Stimulated activated naive B cell treated with anti-CD40 and anti-IgM and Interleukin-4, amounts not matched to agents 10 μg/mL and 1 μg/mL and 100 μg/mL, for 72 hours (primary cell): ENCODE measurements around the gene FKBP1B.
"Not testable (repeated sequence)": the region's sequence is repeated elsewhere in the genome, so short reads cannot be mapped to it uniquely, and the experiment has no call there.

Experiments used
- ATAC-seq, 2 donors: fragments of 150-1000 bp; cut with Tn5 transposase; replicated peaks; 2 replicates each; pipeline ENCODE4 v1.10.0; 2021; ENCODE audit warnings: moderate library complexity in 1 of 2
- DNase-seq: peaks from one replicate; pipeline ENCODE4 v3.0.0; 2021
- H3K27ac Mint-ChIP-seq: one replicate; pipeline ENCODE4 v1.8.0; 2022; ENCODE audit warnings: mild to moderate bottlenecking, mixed read lengths
- H3K27me3 Mint-ChIP-seq, 2 donors: one replicate each; pipeline ENCODE4 v1.8.0; 2022; ENCODE audit warnings: mixed read lengths in 2 of 2
- H3K36me3 Mint-ChIP-seq, 2 donors: one replicate each; pipeline ENCODE4 v1.8.0; 2022; ENCODE audit warnings: mixed read lengths in 2 of 2, mild to moderate bottlenecking in 1 of 2
- H3K4me1 Mint-ChIP-seq, 2 donors: one replicate each; pipeline ENCODE4 v1.8.0; 2022; ENCODE audit warnings: mixed read lengths in 2 of 2, mild to moderate bottlenecking in 1 of 2
- H3K4me3 Mint-ChIP-seq, 2 donors: one replicate each; pipeline ENCODE4 v1.8.0; 2022; ENCODE audit warnings: mild to moderate bottlenecking in 2 of 2, mixed read lengths in 2 of 2, moderate library complexity in 1 of 2
- H3K9me3 Mint-ChIP-seq, 2 donors: one replicate each; pipeline ENCODE4 v1.8.0; 2022; ENCODE audit warnings: mixed read lengths in 2 of 2, mild to moderate bottlenecking in 1 of 2

FKBP1B gene

GRCh38 chr2:24049485-24050021 is at the start of gene FKBP1B:
FKBP1B (plus strand) TSS chr2:24049741; CDS start chr2:24049850, 109 bp downstream.
- peak within 1 kb of the TSS in 1 of 2 donors; percentile 79 for H3K4me3 Mint-ChIP-seq
- ATAC-seq (peak; percentile 31 to 33), DNase-seq (peak; percentile 33)
- H3K4me1 Mint-ChIP-seq = peaks cover 16 to 28% of the 10 kb centered on the region in 2 donors
- no peaks in the 10 kb centered on the region for H3K9me3 Mint-ChIP-seq
- H3K27me3 Mint-ChIP-seq = no peaks in the 10 kb centered on the region
- H3K27ac Mint-ChIP-seq = no peak within 1 kb of the TSS
- H3K36me3 Mint-ChIP-seq = peaks cover 3% of the 10 kb centered on the region in 2 donors

GRCh38 chr2:24007693-24008092 is 41.8 kb upstream of the FKBP1B start:
- Mint-ChIP-seq H3K27ac (no peak overlapping the region), H3K36me3 (no peaks in the 10 kb centered on the region), H3K4me3 (no peak overlapping the region), H3K4me1 (peaks cover 0 to 10% of the 10 kb centered on the region in 2 donors), H3K27me3 (peaks cover 29 to 40% of the 10 kb centered on the region in 2 donors), H3K9me3 (no peaks in the 10 kb centered on the region)
- ATAC-seq = no peak
- no peak for DNase-seq

- H3K4me3 Mint-ChIP-seq = no peak overlapping the region
- H3K36me3 Mint-ChIP-seq = no peaks in the 10 kb centered on the region
- no peaks in the 10 kb centered on the region for H3K9me3 Mint-ChIP-seq
- peaks cover 29 to 41% of the 10 kb centered on the region in 2 donors for H3K27me3 Mint-ChIP-seq
- H3K27ac Mint-ChIP-seq = no peak overlapping the region
- no peak for DNase-seq
- H3K4me1 Mint-ChIP-seq = peaks cover 0 to 13% of the 10 kb centered on the region in 2 donors
- ATAC-seq = no peak
These were observed 40.7 kb upstream of the FKBP1B start for GRCh38 chr2:24008672-24009366.

- Mint-ChIP-seq H3K4me1 (peaks cover 0 to 13% of the 10 kb centered on the region in 2 donors), H3K27ac (no peak overlapping the region), H3K27me3 (peaks cover 29 to 41% of the 10 kb centered on the region in 2 donors), H3K9me3 (no peaks in the 10 kb centered on the region), H3K36me3 (no peaks in the 10 kb centered on the region), H3K4me3 (peak overlapping the region; percentile 13 to 74)
- ATAC-seq (no peak), DNase-seq (no peak)
These were observed 40.2 kb upstream of the FKBP1B start for GRCh38 chr2:24009367-24009679.

- ATAC-seq = peak; percentile 46 to 58
- H3K4me1 Mint-ChIP-seq = peaks cover 0 to 13% of the 10 kb centered on the region in 2 donors
- no peak within 1 kb of the TSS for H3K27ac Mint-ChIP-seq
- peak within 1 kb of the TSS; percentile 50 to 74 for H3K4me3 Mint-ChIP-seq
- no peaks in the 10 kb centered on the region for H3K36me3 Mint-ChIP-seq
- no peak for DNase-seq
- H3K9me3 Mint-ChIP-seq = no peaks in the 10 kb centered on the region
- peaks cover 29 to 41% of the 10 kb centered on the region in 2 donors for H3K27me3 Mint-ChIP-seq
These were observed 39.7 kb upstream of the FKBP1B start, which contains the start of gene MFSD2B for GRCh38 chr2:24009680-24010476. MFSD2B (plus strand) TSS chr2:24010085; CDS start chr2:24010097, 12 bp downstream.

- peaks cover 29 to 41% of the 10 kb centered on the region in 2 donors for H3K27me3 Mint-ChIP-seq
- H3K27ac Mint-ChIP-seq = no peak overlapping the region
- peaks cover 0 to 13% of the 10 kb centered on the region in 2 donors for H3K4me1 Mint-ChIP-seq
- no peaks in the 10 kb centered on the region for H3K36me3 Mint-ChIP-seq
- H3K9me3 Mint-ChIP-seq = no peaks in the 10 kb centered on the region
- DNase-seq (no peak), ATAC-seq (peak in 1 of 2 donors; percentile 34)
- peak overlapping the region in 1 of 2 donors; percentile 74 for H3K4me3 Mint-ChIP-seq
These were observed 38.9 kb upstream of the FKBP1B start for GRCh38 chr2:24010477-24011249.

- DNase-seq (no peak), ATAC-seq (no peak)
- no peak overlapping the region for H3K4me3 Mint-ChIP-seq
- peaks cover 29 to 41% of the 10 kb centered on the region in 2 donors for H3K27me3 Mint-ChIP-seq
- H3K9me3 Mint-ChIP-seq = no peaks in the 10 kb centered on the region
- H3K27ac Mint-ChIP-seq = no peak overlapping the region
- no peaks in the 10 kb centered on the region for H3K36me3 Mint-ChIP-seq
- H3K4me1 Mint-ChIP-seq = peaks cover 0 to 13% of the 10 kb centered on the region in 2 donors
These were observed 38.1 kb upstream of the FKBP1B start for GRCh38 chr2:24011250-24012104.

- no peak for DNase-seq
- H3K27ac Mint-ChIP-seq = no peak overlapping the region
These were observed 36.9 kb upstream of the FKBP1B start for GRCh38 chr2:24012521-24013188.

GRCh38 chr2:24014902-24015301 is 34.6 kb upstream of the FKBP1B start:
- H3K27ac Mint-ChIP-seq, H3K36me3 Mint-ChIP-seq, H3K9me3 Mint-ChIP-seq, H3K4me1 Mint-ChIP-seq, ATAC-seq, DNase-seq, H3K4me3 Mint-ChIP-seq: not testable (repeated sequence)
- H3K27me3 Mint-ChIP-seq = peaks cover 14 to 24% of the 10 kb centered on the region in 2 donors

More at GRCh38 chr2:24012521-24013188, 36.9 kb upstream of the FKBP1B start:
- no peak for ATAC-seq
- Mint-ChIP-seq H3K4me1 (peaks cover 0 to 13% of the 10 kb centered on the region in 2 donors), H3K9me3 (no peaks in the 10 kb centered on the region), H3K36me3 (no peaks in the 10 kb centered on the region), H3K4me3 (no peak overlapping the region), H3K27me3 (peaks cover 29 to 41% of the 10 kb centered on the region in 2 donors)

GRCh38 chr2:24015562-24016375 is 33.8 kb upstream of the FKBP1B start:
- ATAC-seq = no peak
- no peaks in the 10 kb centered on the region for H3K9me3 Mint-ChIP-seq

GRCh38 chr2:24016376-24016761 is 33.2 kb upstream of the FKBP1B start:
- DNase-seq (no peak), ATAC-seq (no peak)
- H3K36me3 Mint-ChIP-seq = peaks cover 0 to 2% of the 10 kb centered on the region in 2 donors
- H3K9me3 Mint-ChIP-seq = no peaks in the 10 kb centered on the region
- H3K27ac Mint-ChIP-seq = no peak overlapping the region
- H3K4me3 Mint-ChIP-seq = no peak overlapping the region
- peaks cover 0 to 8% of the 10 kb centered on the region in 2 donors for H3K4me1 Mint-ChIP-seq
- H3K27me3 Mint-ChIP-seq = peaks cover 6 to 14% of the 10 kb centered on the region in 2 donors

More at GRCh38 chr2:24015562-24016375, 33.8 kb upstream of the FKBP1B start:
- Mint-ChIP-seq H3K4me1 (peaks cover 0 to 8% of the 10 kb centered on the region in 2 donors), H3K36me3 (no peaks in the 10 kb centered on the region), H3K4me3 (no peak overlapping the region), H3K27me3 (peaks cover 12 to 20% of the 10 kb centered on the region in 2 donors), H3K27ac (no peak overlapping the region)
- DNase-seq = no peak
